Esophagus (tissue), 2 donors: ENCODE data around the gene CMIP. TPM values are rescaled to one million over a fixed set of nuclear protein-coding genes. Genes with fewer than 3 reads are reported as not detected.

Experiments used
- H3K27ac ChIP-seq, 2 donors: one replicate each; pipeline ENCODE4 v1.5.1; 2013; ENCODE audit warnings: low read depth in 2 of 2, mild to moderate bottlenecking in 2 of 2, inconsistent platforms in 1 of 2, low read length in 1 of 2, moderate library complexity in 1 of 2
- H3K27me3 ChIP-seq, 2 donors: one replicate each; pipeline ENCODE4 v1.6.1; 2013; ENCODE audit warnings: low read length in 2 of 2, control low read depth in 1 of 2, mild to moderate bottlenecking in 1 of 2; ENCODE audit not compliant: insufficient read depth in 2 of 2, control insufficient read depth in 1 of 2
- H3K36me3 ChIP-seq, 2 donors: one replicate each; pipeline ENCODE4 v1.6.1; 2013; ENCODE audit warnings: low read length in 1 of 2; ENCODE audit not compliant: control insufficient read depth in 2 of 2, insufficient read depth in 2 of 2
- H3K4me1 ChIP-seq, 2 donors: one replicate each; pipeline ENCODE4 v1.6.1; 2013; ENCODE audit warnings: low read length in 1 of 2; ENCODE audit not compliant: control insufficient read depth in 2 of 2, insufficient read depth in 2 of 2
- H3K4me3 ChIP-seq, 2 donors: one replicate each; pipeline ENCODE4 v1.5.1; 2013; ENCODE audit warnings: low read length in 2 of 2, mild to moderate bottlenecking in 2 of 2, low read depth in 1 of 2, moderate library complexity in 1 of 2
- H3K9me3 ChIP-seq, 2 donors: one replicate each; pipeline ENCODE4 v1.6.1; 2013; ENCODE audit warnings: mild to moderate bottlenecking in 2 of 2, low read depth in 1 of 2, low read length in 1 of 2, moderate library complexity in 1 of 2; ENCODE audit not compliant: control insufficient read depth in 2 of 2, insufficient read depth in 1 of 2
- WGBS, 2 donors: extraction: QIAGEN DNeasy Blood & Tissue Kit; methylation state at CpG; one replicate each; pipeline ENCODE4 v1.1.7; 2013; 5-methylcytosine and 5-hydroxymethylcytosine counted together
- polyA plus RNA-seq, 2 donors: library from polyadenylated mRNA; stranded (reverse); fragments of 200-250 nt; gene quantifications; one replicate each; pipeline ENCODE4 v1.2.3, GENCODE V29; 2013
- donor health status: healthy with polysubstance abuse.
- donor health status: Bipolar disorder and iron deficiency.

Gene CMIP
- polyA plus RNA-seq, 2 donors: 16.9 to 19.3 TPM

GRCh38 chr16:81531419-81531821 is 86.8 kb downstream of the CMIP start:
- no peaks in the 10 kb centered on the region for H3K9me3 ChIP-seq
- H3K27me3 ChIP-seq: no peaks in the 10 kb centered on the region
- H3K4me3 ChIP-seq: no peak overlapping the region
- H3K4me1 ChIP-seq: peaks cover 8 to 28% of the 10 kb centered on the region in 2 donors
- H3K27ac ChIP-seq: peak overlapping the region; percentile 85 to 96
- H3K36me3 ChIP-seq: peaks cover 0 to 2% of the 10 kb centered on the region in 2 donors
- WGBS, 2 donors: 46 to 62% methylated on average over 11 of the region's 11 CpGs

DNA sequence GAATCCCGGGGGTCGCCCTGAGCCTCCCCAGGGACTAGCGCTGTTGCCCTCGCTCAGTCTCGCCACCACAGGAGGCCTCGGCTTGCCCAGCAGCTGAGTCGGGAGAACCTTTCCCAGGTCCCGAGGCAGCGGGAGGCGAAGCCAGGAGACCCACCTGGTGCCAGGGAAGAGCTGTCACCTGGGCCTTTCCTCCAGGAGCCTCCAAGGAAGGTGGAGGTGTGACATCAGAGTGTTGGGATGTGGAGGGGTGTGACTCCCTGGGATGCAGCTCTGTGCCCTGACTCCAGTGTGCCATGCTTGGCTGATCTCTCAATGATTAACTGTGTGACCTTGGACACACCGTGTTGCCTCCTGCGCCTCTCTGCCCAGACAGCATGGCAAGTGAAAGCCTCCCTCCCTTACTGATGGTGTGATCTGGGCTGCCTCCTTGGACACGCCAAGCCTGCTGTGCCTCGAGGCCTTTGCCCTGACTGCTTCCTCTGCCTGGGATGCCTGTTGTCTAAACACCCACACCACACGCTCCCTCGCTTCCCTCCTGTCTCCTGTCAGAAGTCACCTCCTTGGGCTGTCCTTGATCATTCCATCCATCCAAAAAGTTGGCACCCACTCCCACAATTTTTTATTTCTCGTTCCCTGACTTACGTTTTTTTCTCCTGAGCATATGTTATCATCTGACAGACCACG is 88.0 kb downstream of the CMIP start:
- Histone ChIP-seq H3K9me3 (no peaks in the 10 kb centered on the region), H3K4me1 (peaks cover 8 to 28% of the 10 kb centered on the region in 2 donors)
- WGBS, 2 donors: 60 to 63% methylated on average over 19 of the region's 19 CpGs

GRCh38 chr16:81533175-81533507 is 88.5 kb downstream of the CMIP start:
- peaks cover 11 to 28% of the 10 kb centered on the region in 2 donors for H3K4me1 ChIP-seq
- no peak overlapping the region for H3K4me3 ChIP-seq
- no peaks in the 10 kb centered on the region for H3K27me3 ChIP-seq
- H3K27ac ChIP-seq: peak overlapping the region in 1 of 2 donors; percentile 84
- WGBS, 2 donors: 60 to 72% methylated on average over 3 of the region's 3 CpGs
- H3K36me3 ChIP-seq: peaks cover 0 to 2% of the 10 kb centered on the region in 2 donors
- no peaks in the 10 kb centered on the region for H3K9me3 ChIP-seq

More for the DNA sequence above, 88.0 kb downstream of the CMIP start:
- Histone ChIP-seq H3K4me3 (no peak overlapping the region), H3K36me3 (peaks cover 0 to 2% of the 10 kb centered on the region in 2 donors), H3K27me3 (no peaks in the 10 kb centered on the region), H3K27ac (peak overlapping the region; percentile 84 to 95)

DNA sequence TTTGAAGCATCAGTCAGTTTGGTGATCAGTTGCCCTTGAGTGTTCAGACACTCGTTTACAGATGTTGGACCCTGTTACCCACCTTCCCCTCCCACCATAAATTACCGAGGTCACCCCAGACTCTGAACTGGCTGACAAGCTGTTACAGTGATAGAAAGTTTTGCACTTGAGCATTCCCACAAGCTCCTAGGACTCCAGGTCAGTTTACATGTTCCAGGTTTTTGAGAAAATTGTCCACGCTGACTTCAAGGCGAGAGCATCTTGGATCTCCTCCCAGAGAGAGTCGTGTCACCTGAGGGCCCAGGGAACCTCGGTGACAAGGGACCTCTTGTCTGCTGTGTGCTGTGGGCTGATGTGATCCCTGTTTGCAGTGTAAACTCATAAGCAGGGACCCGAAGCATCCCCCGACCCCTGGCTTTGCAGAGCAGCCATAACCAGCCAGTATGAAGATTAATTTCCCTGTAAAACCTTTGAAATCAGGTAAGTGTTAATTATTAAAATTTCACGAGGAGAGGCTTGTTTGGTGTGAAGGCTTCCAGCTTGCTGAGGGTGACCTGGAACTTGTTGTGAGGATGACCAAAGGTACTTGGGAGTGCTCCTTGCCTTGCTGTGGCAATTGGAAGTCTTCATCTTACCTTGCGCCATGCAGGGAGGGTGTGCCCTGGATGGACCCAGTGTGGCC is 91.2 kb downstream of the CMIP start:
- Histone ChIP-seq H3K27me3 (no peaks in the 10 kb centered on the region), H3K36me3 (peaks cover 0 to 2% of the 10 kb centered on the region in 2 donors), H3K4me3 (no peak overlapping the region), H3K4me1 (peaks cover 10 to 19% of the 10 kb centered on the region in 2 donors), H3K27ac (no peak overlapping the region), H3K9me3 (no peaks in the 10 kb centered on the region)
- 74 to 82% methylated on average over 10 of the region's 10 CpGs for WGBS, 2 donors

GRCh38 chr16:81536648-81537047 is 92.0 kb downstream of the CMIP start:
- WGBS, 2 donors: 85 to 90% methylated on average over 11 of the region's 11 CpGs
- H3K36me3 ChIP-seq: peaks cover 0 to 2% of the 10 kb centered on the region in 2 donors
- H3K4me1 ChIP-seq: peaks cover 10 to 14% of the 10 kb centered on the region in 2 donors
- no peaks in the 10 kb centered on the region for H3K9me3 ChIP-seq
- H3K4me3 ChIP-seq: no peak overlapping the region
- H3K27me3 ChIP-seq: no peaks in the 10 kb centered on the region
- no peak overlapping the region for H3K27ac ChIP-seq

DNA sequence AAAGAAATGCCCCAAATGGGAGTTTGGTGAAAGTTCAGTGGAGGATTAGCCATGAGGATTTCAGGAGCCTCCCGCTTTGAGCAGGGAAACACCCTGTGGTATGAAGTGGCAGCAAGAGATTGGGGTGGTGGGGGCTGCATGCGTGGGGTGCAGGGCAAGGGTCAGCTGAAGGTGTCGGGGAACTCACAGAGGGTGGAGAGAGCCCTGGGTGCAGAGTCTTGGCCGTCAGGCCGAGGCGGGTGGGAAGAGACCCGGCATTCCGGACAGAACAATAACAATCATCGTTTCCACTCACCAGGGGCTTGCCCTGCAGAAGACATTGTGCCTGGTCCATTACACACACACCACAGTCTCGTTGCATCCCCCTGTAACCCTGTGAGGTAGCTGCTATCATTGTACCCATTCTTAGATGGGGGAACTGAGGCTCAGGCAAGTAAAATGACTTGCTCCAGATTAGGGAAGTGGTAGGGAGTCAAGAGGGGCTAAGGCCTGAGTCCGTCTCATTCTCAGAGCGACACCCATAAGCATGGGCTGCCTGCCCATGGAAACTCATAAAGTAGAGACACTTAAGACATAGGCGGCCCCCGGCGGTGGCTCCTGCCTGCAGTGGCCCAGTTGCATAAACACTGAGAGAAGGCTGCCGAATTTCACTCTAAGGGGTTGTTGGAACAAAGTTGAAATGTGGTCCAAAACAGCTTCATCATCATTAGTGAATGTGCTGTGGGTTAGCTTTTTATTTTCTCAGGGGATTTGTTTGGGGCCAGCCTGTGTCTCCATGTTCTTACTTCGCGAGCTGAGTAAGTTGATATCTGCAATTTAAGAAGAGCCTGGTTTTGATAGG is 93.3 kb downstream of the CMIP start:
- Histone ChIP-seq H3K36me3 (no peaks in the 10 kb centered on the region), H3K4me3 (no peak overlapping the region), H3K27ac (no peak overlapping the region), H3K4me1 (peaks cover 6 to 8% of the 10 kb centered on the region in 2 donors), H3K9me3 (no peaks in the 10 kb centered on the region), H3K27me3 (no peaks in the 10 kb centered on the region)
- 84 to 86% methylated on average over 18 of the region's 18 CpGs for WGBS, 2 donors

DNA sequence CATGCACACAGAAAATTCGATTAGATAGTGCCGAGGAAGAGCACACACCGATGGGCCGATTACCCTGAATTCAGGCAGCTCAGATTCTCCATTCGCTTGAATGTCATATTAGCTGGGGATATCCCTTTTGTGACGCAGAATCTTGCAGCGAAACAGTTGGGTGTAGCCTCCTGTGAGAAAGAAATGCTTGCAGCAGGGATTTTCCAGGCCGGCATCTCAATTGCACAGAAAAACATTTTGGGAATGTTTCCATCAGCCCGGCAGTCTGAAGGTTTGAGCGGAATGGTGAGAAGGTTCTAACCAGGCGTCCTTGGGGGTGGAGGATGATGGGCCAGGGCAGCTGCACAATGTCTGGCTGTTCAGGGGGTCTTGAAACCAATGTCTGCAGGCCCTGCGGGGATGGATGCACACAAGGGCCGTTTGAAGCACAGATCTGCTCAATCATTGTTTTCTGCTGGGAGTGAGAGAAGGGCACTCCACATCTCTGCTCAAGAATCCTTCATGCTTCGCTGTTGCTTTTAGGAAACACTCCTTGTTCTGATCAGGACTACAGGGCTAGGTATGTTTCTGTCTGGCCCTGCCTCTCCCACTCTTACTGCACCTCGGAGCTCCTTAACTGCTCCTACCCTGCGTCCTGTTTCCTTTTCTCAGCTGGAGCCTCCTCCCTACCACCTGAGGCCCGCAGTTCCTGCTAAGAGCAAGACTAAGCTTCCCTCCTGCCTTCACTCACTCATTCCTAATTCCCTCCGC is 94.6 kb downstream of the CMIP start:
- H3K4me3 ChIP-seq: no peak overlapping the region
- peaks cover 9 to 11% of the 10 kb centered on the region in 2 donors for H3K4me1 ChIP-seq
- WGBS, 2 donors: 57 to 59% methylated on average over 18 of the region's 18 CpGs
- H3K9me3 ChIP-seq: no peaks in the 10 kb centered on the region
- peak overlapping the region; percentile 9 to 67 for H3K27ac ChIP-seq
- H3K27me3 ChIP-seq: no peaks in the 10 kb centered on the region
- H3K36me3 ChIP-seq: no peaks in the 10 kb centered on the region

GRCh38 chr16:81539759-81540472 is 95.3 kb downstream of the CMIP start:
- 91 to 92% methylated on average over 19 of the region's 19 CpGs for WGBS, 2 donors
- Histone ChIP-seq H3K27ac (peak overlapping the region in 1 of 2 donors; percentile 67), H3K4me1 (peaks cover 9 to 12% of the 10 kb centered on the region in 2 donors), H3K4me3 (no peak overlapping the region), H3K36me3 (no peaks in the 10 kb centered on the region), H3K27me3 (no peaks in the 10 kb centered on the region), H3K9me3 (no peaks in the 10 kb centered on the region)
